CD14-positive monocyte (primary cell): Measurements from ENCODE around the gene GABARAP. TPM values are rescaled to one million over a fixed set of nuclear protein-coding genes. Genes with fewer than 3 reads are reported as not detected.

Source experiments
- DNase-seq, 3 donors: peaks; one replicate each; pipeline ENCODE4 v3.0.0-alpha.2; 2011 to 2022
- H2AFZ ChIP-seq: 2 replicates; pipeline ENCODE4 v1.6.0; 2012; ENCODE audit warnings: mild to moderate bottlenecking, low read depth, low read length, inconsistent platforms; ENCODE audit not compliant: insufficient read depth, poor library complexity, severe bottlenecking
- H3K27ac ChIP-seq, 2 donors: 1 replicate in 1 of 2; 2 replicates in 1 of 2; pipeline ENCODE4 v1.5.1; 2012 to 2013; ENCODE audit warnings: low read length in 2 of 2, control low read depth in 1 of 2, inconsistent platforms in 1 of 2, low read depth in 1 of 2, mild to moderate bottlenecking in 1 of 2
- H3K27me3 ChIP-seq, 2 donors: one replicate each; pipeline versions ENCODE4 v1.6.0 to v1.6.1; 2011 to 2013; ENCODE audit warnings: low read length in 2 of 2; ENCODE audit not compliant: control insufficient read depth in 2 of 2, insufficient read depth in 2 of 2
- H3K36me3 ChIP-seq, 2 donors: replicated peaks in 1 of 2; 1 replicate in 1 of 2; 2 replicates in 1 of 2; pipeline versions ENCODE4 v1.5.1 to v1.6.1; 2012 to 2013; ENCODE audit warnings: low read length in 2 of 2, control low read depth in 1 of 2, inconsistent platforms in 1 of 2, mild to moderate bottlenecking in 1 of 2; ENCODE audit not compliant: insufficient read depth in 2 of 2, control insufficient read depth in 1 of 2
- H3K4me1 ChIP-seq, 2 donors: 1 replicate in 1 of 2; 2 replicates in 1 of 2; pipeline versions ENCODE4 v1.5.1 to v1.6.1; 2012 to 2013; ENCODE audit warnings: low read length in 2 of 2, control low read depth in 1 of 2, inconsistent platforms in 1 of 2, mild to moderate bottlenecking in 1 of 2, moderate library complexity in 1 of 2; ENCODE audit not compliant: insufficient read depth in 2 of 2, control insufficient read depth in 1 of 2
- H3K4me2 ChIP-seq: replicated peaks from 2 replicates; pipeline ENCODE3; 2012; ENCODE audit warnings: low read length, moderate library complexity, mild to moderate bottlenecking; ENCODE audit not compliant: poor library complexity, severe bottlenecking; ENCODE audit errors: extremely low read depth
- H3K4me3 ChIP-seq, 3 experiments: fragments of 200-600 bp in 1 of 3; sonication (generic) in 1 of 3; replicated peaks in 1 of 3; 1 replicate in 2 of 3; 2 replicates in 1 of 3; pipeline ENCODE4 v1.5.1; 2011 to 2013; ENCODE audit warnings: low read length in 3 of 3, mild to moderate bottlenecking in 3 of 3, control low read depth in 2 of 3, low read depth in 2 of 3, inconsistent platforms in 1 of 3, moderate library complexity in 1 of 3
- H3K79me2 ChIP-seq: 2 replicates; pipeline ENCODE4 v1.6.0; 2012; ENCODE audit warnings: mild to moderate bottlenecking, control low read depth, inconsistent platforms, low read length, moderate library complexity; ENCODE audit not compliant: insufficient read depth
- H3K9ac ChIP-seq: 2 replicates; pipeline ENCODE4 v1.6.0; 2017; ENCODE audit warnings: low read length, mild to moderate bottlenecking; ENCODE audit not compliant: insufficient read depth, poor library complexity, severe bottlenecking
- H3K9me3 ChIP-seq, 2 donors: replicated peaks in 1 of 2; 1 replicate in 1 of 2; 2 replicates in 1 of 2; pipeline versions ENCODE4 v1.5.1 to v1.6.1; 2012 to 2013; ENCODE audit warnings: low read length in 2 of 2, control low read depth in 1 of 2; ENCODE audit not compliant: control insufficient read depth in 1 of 2, insufficient read depth in 1 of 2
- H4K20me1 ChIP-seq: 2 replicates; pipeline ENCODE4 v1.6.0; 2012; ENCODE audit warnings: mild to moderate bottlenecking, low read length, control low read depth, moderate library complexity; ENCODE audit not compliant: insufficient read depth
- H3K27ac Mint-ChIP-seq, 7 donors: one replicate each; pipeline ENCODE4 v1.8.0; 2020; ENCODE audit warnings: mild to moderate bottlenecking in 7 of 7, mixed read lengths in 7 of 7, moderate library complexity in 6 of 7, inconsistent platforms in 2 of 7
- H3K27me3 Mint-ChIP-seq, 3 donors: one replicate each; pipeline ENCODE4 v1.8.0; 2021 to 2022; ENCODE audit warnings: low read depth in 3 of 3, mild to moderate bottlenecking in 3 of 3, mixed read lengths in 3 of 3, moderate library complexity in 3 of 3, inconsistent platforms in 1 of 3
- H3K36me3 Mint-ChIP-seq, 2 donors: one replicate each; pipeline ENCODE4 v1.8.0; 2020; ENCODE audit warnings: mixed read lengths in 2 of 2, inconsistent platforms in 1 of 2, mild to moderate bottlenecking in 1 of 2
- H3K4me1 Mint-ChIP-seq: one replicate; pipeline ENCODE4 v1.8.0; 2020; ENCODE audit warnings: mild to moderate bottlenecking, mixed read lengths
- H3K4me3 Mint-ChIP-seq, 2 donors: one replicate each; pipeline ENCODE4 v1.8.0; 2020; ENCODE audit warnings: mild to moderate bottlenecking in 2 of 2, mixed read lengths in 2 of 2, moderate library complexity in 1 of 2
- H3K9me3 Mint-ChIP-seq, 7 donors: one replicate each; pipeline ENCODE4 v1.8.0; 2020 to 2022; ENCODE audit warnings: mixed read lengths in 7 of 7, mild to moderate bottlenecking in 6 of 7, moderate library complexity in 6 of 7, inconsistent platforms in 2 of 7
- CTCF ChIP-seq: fragments of 200-600 bp; IDR thresholded peaks from one replicate; pipeline ENCODE4 v1.8.0; 2022; ENCODE audit warnings: antibody characterized with exemption, mild to moderate bottlenecking
- WGBS: methylation state at CpG from one replicate; pipeline ENCODE4 v1.1.5; 2013; ENCODE audit warnings: missing lambda C conversion rate; ENCODE audit not compliant: insufficient coverage; 5-methylcytosine and 5-hydroxymethylcytosine counted together
- intact Hi-C, 2 donors: fragments of 100-400 bp; cut with micrococcal nuclease; formaldehyde crosslinking; loops; one replicate each; pipeline versions ENCODE4 v1.15.0 to v1.15.1; 2023
- polyA plus RNA-seq, 3 donors: library from polyadenylated mRNA; depleted of rRNA in 1 of 3; unstranded in 2 of 3; stranded (reverse) in 1 of 3; fragments of 300-500 nt in 2 of 3; fragments of >200 nt in 1 of 3; fragmentation: Illumina TruSeq in 2 of 3; gene quantifications; 1 replicate in 2 of 3; 2 replicates in 1 of 3; pipeline ENCODE4 v1.2.3, GENCODE V29; 2012 to 2021

GABARAP gene
- polyA plus RNA-seq, 3 donors = 1,029 to 2,937 (median 2,814) TPM

GRCh38 chr17:7208754-7209460, 33.3 kb downstream of the GABARAP start:
- H3K27me3 ChIP-seq = no peaks in the 10 kb centered on the region
- no peak overlapping the region for H3K4me2 ChIP-seq
- WGBS = 93% methylated on average over 4 of the region's 9 CpGs
- H3K27ac ChIP-seq = no peak overlapping the region
- H3K4me3 Mint-ChIP-seq = no peak overlapping the region
- H3K4me1 Mint-ChIP-seq = peaks cover 42% of the 10 kb centered on the region
- intact Hi-C loops = no loop called here
- peaks cover 20 to 23% of the 10 kb centered on the region in 2 donors for H3K4me1 ChIP-seq
- peaks cover 0 to 15% (median 4%) of the 10 kb centered on the region in 3 donors for H3K27me3 Mint-ChIP-seq
- H3K9me3 Mint-ChIP-seq = no peaks in the 10 kb centered on the region
- no peak overlapping the region for H3K27ac Mint-ChIP-seq
- peaks cover 50% of the 10 kb centered on the region for H3K79me2 ChIP-seq
- no peak overlapping the region for H2AFZ ChIP-seq
- no peak overlapping the region for H3K9ac ChIP-seq
- no peak overlapping the region for H3K4me3 ChIP-seq
- H4K20me1 ChIP-seq = peaks cover 54% of the 10 kb centered on the region
- H3K36me3 ChIP-seq = no peaks in the 10 kb centered on the region
- no peak for TF ChIP-seq CTCF
- DNase-seq = no peak
- H3K9me3 ChIP-seq = no peaks in the 10 kb centered on the region
- H3K36me3 Mint-ChIP-seq = peaks cover 6 to 25% of the 10 kb centered on the region in 2 donors

DNA sequence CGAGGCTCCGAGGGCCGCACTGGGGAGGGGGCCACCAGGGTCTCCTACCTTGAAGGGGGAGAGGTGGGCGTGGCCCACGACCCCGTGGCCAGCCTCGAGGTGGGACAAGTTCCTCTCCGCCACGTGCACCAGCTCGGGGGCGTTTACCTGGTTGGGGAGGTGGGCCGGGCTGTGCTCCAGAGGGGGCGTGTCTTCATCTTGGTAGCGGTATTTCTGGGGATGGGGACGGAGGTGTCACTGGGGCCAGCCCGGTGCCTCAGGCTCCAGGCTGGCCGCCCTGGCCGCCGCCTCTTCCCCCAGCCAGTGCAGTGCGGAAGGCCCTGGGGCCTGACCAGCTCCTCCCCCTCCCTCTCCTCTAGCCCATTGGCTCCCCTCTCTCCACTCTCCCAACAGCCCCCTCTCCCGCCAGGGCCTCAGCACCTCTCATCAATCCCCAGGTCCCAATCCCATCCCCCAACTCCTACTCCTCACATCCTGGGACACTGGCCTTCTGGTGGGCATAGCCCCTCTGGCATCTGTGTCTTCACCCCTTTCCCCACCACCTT, 34.1 kb downstream of the GABARAP start:
- no peak overlapping the region for H2AFZ ChIP-seq
- WGBS = 96% methylated on average over 11 of the region's 21 CpGs

More for the DNA sequence above, 34.1 kb downstream of the GABARAP start:
- Mint-ChIP-seq H3K27ac (no peak overlapping the region), H3K36me3 (peaks cover 14 to 28% of the 10 kb centered on the region in 2 donors), H3K4me3 (no peak overlapping the region), H3K27me3 (peaks cover 0 to 12% (median 4%) of the 10 kb centered on the region in 3 donors), H3K9me3 (no peaks in the 10 kb centered on the region), H3K4me1 (peaks cover 38% of the 10 kb centered on the region)
- Histone ChIP-seq H3K4me3 (no peak overlapping the region), H4K20me1 (peaks cover 46% of the 10 kb centered on the region), H3K36me3 (peaks cover 7 to 8% of the 10 kb centered on the region in 2 donors), H3K4me2 (no peak overlapping the region), H3K9ac (no peak overlapping the region), H3K4me1 (peaks cover 15 to 17% of the 10 kb centered on the region in 2 donors), H3K79me2 (peaks cover 42% of the 10 kb centered on the region), H3K27ac (no peak overlapping the region), H3K9me3 (no peaks in the 10 kb centered on the region), H3K27me3 (no peaks in the 10 kb centered on the region)
- no peak for DNase-seq
- no peak for TF ChIP-seq CTCF
- intact Hi-C loops = no loop called here
